Pancreas (tissue), 10 donors: ENCODE measurements around the gene RRAGB. TPM values are rescaled to one million over a fixed set of nuclear protein-coding genes. Genes with fewer than 3 reads are reported as not detected.
"Not testable (repeated sequence)": the region's sequence is repeated elsewhere in the genome, so short reads cannot be mapped to it uniquely, and the experiment has no call there.

ENCODE experiments used
- ATAC-seq, 4 donors: fragments of 200-7000 bp; cut with Tn5 transposase; one replicate each; pipeline versions ENCODE4 v1.8.0 to v1.9.1; 2020; ENCODE audit warnings: mild to moderate bottlenecking in 4 of 4, moderate library complexity in 4 of 4
- DNase-seq, 6 donors: peaks; one replicate each; pipeline ENCODE4 v3.0.0-alpha.2; 2020
- FAIRE-seq: peaks from 2 replicates; lab custom pipeline; 2012; peaks lifted over from hg19 to GRCh38; lab: Jason Lieb, UNC
- H3K27ac ChIP-seq, 4 donors: fragments of 200-600 bp; sonication (generic); 1 replicate in 3 of 4; 2 replicates in 1 of 4; pipeline versions ENCODE4 v1.5.0 to v1.8.0; 2020
- H3K27me3 ChIP-seq, 4 donors: fragments of 200-600 bp; one replicate each; pipeline ENCODE4 v1.8.0; 2021
- H3K36me3 ChIP-seq, 3 donors: fragments of 200-600 bp; sonication (generic) in 1 of 3; one replicate each; pipeline versions ENCODE4 v1.5.0 to v1.8.0; 2020 to 2021
- H3K4me1 ChIP-seq, 3 donors: fragments of 200-600 bp; one replicate each; pipeline ENCODE4 v1.8.0; 2021
- H3K4me3 ChIP-seq, 4 donors: fragments of 200-600 bp; sonication (generic) in 2 of 4; one replicate each; pipeline versions ENCODE4 v1.5.0 to v1.8.0; 2020 to 2021
- H3K9me3 ChIP-seq, 4 donors: fragments of 200-600 bp; one replicate each; pipeline ENCODE4 v1.8.0; 2021
- WGBS, 2 donors: extraction: QIAGEN DNeasy Blood & Tissue Kit; methylation state at CpG; one replicate each; pipeline ENCODE4 v1.1.7; 2013; 5-methylcytosine and 5-hydroxymethylcytosine counted together
- intact Hi-C, 3 donors: fragments of 100-400 bp; cut with DNase I; formaldehyde crosslinking; loops; one replicate each; pipeline versions ENCODE4 v1.11.1 to v1.14.2; 2022
- polyA plus RNA-seq, 2 donors: library from polyadenylated mRNA; stranded (reverse); fragments of 200-250 nt; gene quantifications; one replicate each; pipeline ENCODE4 v1.2.3, GENCODE V29; 2013
- total RNA-seq, 6 donors: library from RNA; stranded (reverse); fragmentation: NEBNext Ultra II Directional in 4 of 6; extraction: Animal tissue kit (Norgen Biotek cat#: 25700) in 4 of 6; gene quantifications; one replicate each; pipeline versions ENCODE4 v1.2.1 to v1.2.4, GENCODE V29; 2021 to 2023
- TF ChIP-seq, protein P1 (sequence below), 4 donors: fragments of 200-600 bp; sonication (generic) in 3 of 4; IDR thresholded peaks; one replicate each; pipeline versions ENCODE4 v1.5.0 to v1.8.0; 2021; ENCODE audit warnings: antibody characterized with exemption in 4 of 4
- donor health status: healthy with polysubstance abuse.
- donor health status: DM: no; HTN: no; CAD: no; lungs with moderate emphysema.
- donor health status: DM: no; HTN: no; CAD: no.
- donor health status: control.
- donor health status: control.
- donor health status: Bipolar disorder and iron deficiency.
- donor health status: DM: yes; HTN: yes; CAD: no.
- donor health status: DM: no; HTN: no; CAD: no.
- donor health status: DM: no; HTN: no; CAD: no.
- donor health status: DM: yes; HTN: yes; CAD: no.

The RRAGB gene, protein sequence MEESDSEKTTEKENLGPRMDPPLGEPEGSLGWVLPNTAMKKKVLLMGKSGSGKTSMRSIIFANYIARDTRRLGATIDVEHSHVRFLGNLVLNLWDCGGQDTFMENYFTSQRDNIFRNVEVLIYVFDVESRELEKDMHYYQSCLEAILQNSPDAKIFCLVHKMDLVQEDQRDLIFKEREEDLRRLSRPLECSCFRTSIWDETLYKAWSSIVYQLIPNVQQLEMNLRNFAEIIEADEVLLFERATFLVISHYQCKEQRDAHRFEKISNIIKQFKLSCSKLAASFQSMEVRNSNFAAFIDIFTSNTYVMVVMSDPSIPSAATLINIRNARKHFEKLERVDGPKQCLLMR
- total RNA-seq (1 to 10 TPM; 4.5 to 8.8 (median 7.0) TPM), polyA plus RNA-seq (10 to 100 TPM in 1 of 2 donors, 1 to 10 TPM in 1; 6.8 to 23.2 TPM)

DNA sequence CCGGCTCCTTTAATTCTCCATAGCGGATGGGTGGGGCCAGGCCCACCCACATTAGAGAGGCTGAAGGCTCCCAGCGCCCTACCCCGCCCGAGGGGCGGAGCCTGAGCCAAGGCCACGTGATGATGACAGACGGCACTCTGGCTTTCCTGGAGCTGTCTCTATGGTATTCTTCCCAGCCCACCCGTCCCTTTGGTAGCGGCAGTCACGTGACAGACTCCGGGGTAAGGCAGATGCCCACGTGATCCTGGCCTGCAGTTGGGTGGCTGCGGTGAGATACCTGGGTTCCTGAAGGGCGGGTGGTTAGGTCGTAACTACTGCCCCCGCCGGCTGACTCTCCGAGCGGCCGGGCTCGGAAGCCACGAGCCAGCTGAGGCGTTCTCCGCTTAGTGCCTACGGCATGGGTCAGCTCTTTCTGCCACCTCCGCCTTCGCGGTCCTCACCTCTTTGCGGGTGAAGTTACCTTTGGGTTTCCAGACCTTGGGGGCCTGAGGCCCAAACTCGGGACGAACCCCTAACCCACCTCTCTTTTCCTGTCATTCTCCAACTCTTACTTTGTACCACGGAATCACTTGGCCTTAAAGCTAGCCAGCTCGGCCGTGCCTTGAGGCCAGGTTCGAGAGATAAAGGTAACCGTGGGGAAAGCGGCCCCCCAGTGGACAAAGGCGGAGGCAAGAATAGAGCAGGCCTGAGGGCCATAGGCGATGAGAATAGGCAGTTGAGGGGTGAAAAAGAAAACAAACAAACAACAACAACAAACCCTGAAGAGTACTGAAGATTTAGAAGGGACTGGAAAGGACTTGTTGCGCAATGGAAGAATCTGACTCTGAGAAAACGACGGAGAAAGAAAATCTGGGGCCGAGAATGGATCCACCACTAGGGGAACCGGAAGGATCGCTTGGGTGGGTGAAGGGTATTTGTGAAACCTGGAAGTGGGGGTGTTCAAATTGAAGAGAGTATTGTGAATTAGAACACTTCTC, at the start of gene RRAGB:
RRAGB (plus strand) TSS at position 229 of the 977 bp plus-strand sequence; CDS start at position 808, 579 bp downstream.
- peak; percentile 87 for FAIRE-seq
- TF ChIP-seq, protein P1, sequence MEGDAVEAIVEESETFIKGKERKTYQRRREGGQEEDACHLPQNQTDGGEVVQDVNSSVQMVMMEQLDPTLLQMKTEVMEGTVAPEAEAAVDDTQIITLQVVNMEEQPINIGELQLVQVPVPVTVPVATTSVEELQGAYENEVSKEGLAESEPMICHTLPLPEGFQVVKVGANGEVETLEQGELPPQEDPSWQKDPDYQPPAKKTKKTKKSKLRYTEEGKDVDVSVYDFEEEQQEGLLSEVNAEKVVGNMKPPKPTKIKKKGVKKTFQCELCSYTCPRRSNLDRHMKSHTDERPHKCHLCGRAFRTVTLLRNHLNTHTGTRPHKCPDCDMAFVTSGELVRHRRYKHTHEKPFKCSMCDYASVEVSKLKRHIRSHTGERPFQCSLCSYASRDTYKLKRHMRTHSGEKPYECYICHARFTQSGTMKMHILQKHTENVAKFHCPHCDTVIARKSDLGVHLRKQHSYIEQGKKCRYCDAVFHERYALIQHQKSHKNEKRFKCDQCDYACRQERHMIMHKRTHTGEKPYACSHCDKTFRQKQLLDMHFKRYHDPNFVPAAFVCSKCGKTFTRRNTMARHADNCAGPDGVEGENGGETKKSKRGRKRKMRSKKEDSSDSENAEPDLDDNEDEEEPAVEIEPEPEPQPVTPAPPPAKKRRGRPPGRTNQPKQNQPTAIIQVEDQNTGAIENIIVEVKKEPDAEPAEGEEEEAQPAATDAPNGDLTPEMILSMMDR (IDR thresholded peaks at IDR 0.05), result peak in 3 of 4 donors; percentile 25 to 30 (median 27)
- peak; percentile 99 to 100 (median 100) for ATAC-seq
- intact Hi-C loops, result no loop called here
- H3K27me3 ChIP-seq, result no peaks in the 10 kb centered on the region
- WGBS, 2 donors, result 0 to 34% methylated on average over 46 of the region's 46 CpGs
- H3K4me3 ChIP-seq, result peak within 1 kb of the TSS; percentile 21 to 50 (median 39)
- DNase-seq, result peak; percentile 88 to 94 (median 94)
- H3K27ac ChIP-seq, result peak within 1 kb of the TSS; percentile 62 to 89 (median 77)
- H3K4me1 ChIP-seq, result peaks cover 0 to 4% (median 0%) of the 10 kb centered on the region in 3 donors
- H3K9me3 ChIP-seq, result no peaks in the 10 kb centered on the region
- H3K36me3 ChIP-seq, result no peaks in the 10 kb centered on the region

DNA sequence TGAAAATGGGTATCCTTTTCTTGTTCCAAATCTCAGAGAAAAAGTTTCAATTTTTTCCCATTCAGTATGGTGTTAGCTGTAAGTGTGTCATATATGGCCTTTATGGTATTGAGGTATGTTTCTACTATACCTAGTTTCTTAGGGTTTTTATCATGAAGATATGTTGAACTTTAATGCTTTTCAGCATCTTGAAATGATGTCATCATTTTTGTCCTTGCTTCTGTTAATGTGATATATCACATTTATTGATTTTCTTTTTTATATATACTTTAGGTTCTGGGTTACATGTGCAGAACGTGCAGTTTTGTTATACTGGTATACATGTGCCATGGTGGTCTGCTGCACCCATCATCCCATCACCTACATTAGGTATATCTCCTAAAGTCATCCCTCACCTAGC, 49.5 kb upstream of the RRAGB start:
- intact Hi-C loops, result no loop called here
- WGBS, 2 donors, result 25 to 32% methylated on average over 1 of the region's 1 CpG
- ATAC-seq, result no peak
- peaks cover 0 to 2% (median 0%) of the 10 kb centered on the region in 4 donors for H3K27me3 ChIP-seq
- peak; percentile 51 for FAIRE-seq
- no peak overlapping the region for H3K27ac ChIP-seq
- no peaks in the 10 kb centered on the region for H3K4me1 ChIP-seq
- no peaks in the 10 kb centered on the region for H3K9me3 ChIP-seq
- DNase-seq, result no peak
- H3K4me3 ChIP-seq, result no peak overlapping the region
- TF ChIP-seq, protein P1 (IDR thresholded peaks at IDR 0.05), result no peak
- H3K36me3 ChIP-seq, result no peaks in the 10 kb centered on the region

DNA sequence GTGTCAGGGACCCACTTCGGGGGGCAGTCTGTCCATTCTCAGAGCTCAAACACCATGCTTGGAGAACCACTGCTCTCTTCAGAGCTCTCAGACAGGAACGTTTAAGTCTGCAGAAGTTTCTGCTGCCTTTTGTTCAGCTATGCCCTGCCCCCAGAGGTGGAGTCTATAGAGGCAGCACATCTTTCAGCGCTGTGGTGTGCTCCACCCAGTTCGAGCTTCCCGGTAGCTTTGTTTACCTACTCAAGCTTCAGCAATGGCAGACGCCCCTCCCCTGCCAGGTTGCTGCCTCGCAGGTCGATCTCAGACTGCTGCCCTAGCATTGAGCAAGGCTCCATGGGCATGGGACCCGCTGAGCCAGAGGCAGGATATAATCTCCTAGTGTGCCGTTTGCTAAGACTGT, 29.0 kb upstream of the RRAGB start:
- intact Hi-C loops, ATAC-seq, H3K9me3 ChIP-seq, H3K4me3 ChIP-seq, FAIRE-seq, H3K36me3 ChIP-seq, H3K27me3 ChIP-seq, H3K27ac ChIP-seq, DNase-seq, H3K4me1 ChIP-seq: not testable (repeated sequence)
- 58 to 66% methylated on average over 10 of the region's 10 CpGs for WGBS, 2 donors

DNA sequence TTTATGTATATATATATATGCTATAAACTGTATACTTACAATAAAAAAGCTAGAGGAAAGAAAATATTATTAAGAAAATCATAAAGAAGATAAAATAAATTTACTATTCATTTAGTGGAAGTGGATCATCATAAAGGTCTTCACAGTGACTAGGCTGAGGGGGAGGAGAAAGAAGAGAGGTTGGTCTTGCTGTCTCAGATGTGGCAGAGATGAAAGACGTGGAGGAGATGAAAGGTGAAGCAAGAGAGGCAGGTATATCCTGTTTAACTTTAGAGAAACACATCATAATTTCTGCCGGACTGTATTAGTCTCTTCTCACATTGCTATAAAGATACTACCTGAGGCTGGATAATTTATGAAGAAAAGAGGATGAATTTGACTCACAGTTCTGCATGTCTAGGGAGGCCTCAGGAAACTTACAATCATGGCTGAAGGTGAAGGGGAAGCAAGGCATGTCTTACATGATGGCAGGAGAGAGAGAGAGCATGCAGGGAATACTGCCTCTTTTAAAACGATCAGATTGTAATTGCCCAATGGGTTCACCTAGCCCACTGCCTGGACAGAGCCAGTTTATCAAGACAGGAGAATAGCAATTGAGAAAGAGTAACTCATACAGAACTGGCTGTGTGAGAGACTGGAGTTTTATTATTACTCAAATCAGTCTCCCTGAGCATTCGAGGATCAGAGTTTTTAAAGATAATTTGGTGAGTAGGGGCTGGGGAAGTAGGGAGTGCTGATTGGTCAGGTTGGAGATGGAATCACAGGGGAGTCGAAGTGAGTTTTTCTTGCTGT, 22.1 kb upstream of the RRAGB start:
- H3K27me3 ChIP-seq, result peaks cover 0 to 5% (median 0%) of the 10 kb centered on the region in 4 donors
- H3K4me3 ChIP-seq, result no peak overlapping the region
- FAIRE-seq (no peak), ATAC-seq (no peak), DNase-seq (no peak)
- 36 to 47% methylated on average over 5 of the region's 5 CpGs for WGBS, 2 donors
- H3K27ac ChIP-seq, result no peak overlapping the region
- no peaks in the 10 kb centered on the region for H3K9me3 ChIP-seq
- intact Hi-C loops, result no loop called here
- TF ChIP-seq, protein P1 (IDR thresholded peaks at IDR 0.05), result no peak
- no peaks in the 10 kb centered on the region for H3K4me1 ChIP-seq
- no peaks in the 10 kb centered on the region for H3K36me3 ChIP-seq
